Testis (tissue), 3 donors: Measurements from ENCODE around the gene USP1. TPM values are rescaled to one million over a fixed set of nuclear protein-coding genes. Genes with fewer than 3 reads are reported as not detected.

Experiments used
- DNase-seq: peaks from one replicate; pipeline ENCODE4 v3.0.0-alpha.2; 2019
- H3K27ac ChIP-seq, 2 donors: fragments of 200-600 bp; sonication (generic); one replicate each; pipeline ENCODE4 v1.5.1; 2019
- H3K27me3 ChIP-seq: fragments of 200-600 bp; sonication (generic); one replicate; pipeline ENCODE4 v1.5.1; 2019
- H3K36me3 ChIP-seq: fragments of 200-600 bp; sonication (generic); one replicate; pipeline ENCODE4 v1.5.1; 2017; ENCODE audit warnings: low read depth; ENCODE audit errors: missing control alignments
- H3K4me1 ChIP-seq: fragments of 200-600 bp; sonication (generic); one replicate; pipeline ENCODE4 v1.5.1; 2019
- H3K4me3 ChIP-seq, 2 donors: fragments of 200-600 bp; sonication (generic); one replicate each; pipeline ENCODE4 v1.5.1; 2017 to 2019
- H3K9me3 ChIP-seq: fragments of 200-600 bp; sonication (generic); one replicate; pipeline ENCODE4 v1.5.1; 2017
- CTCF ChIP-seq, 3 experiments: fragments of 450-650 bp in 2 of 3; fragments of 200-600 bp in 1 of 3; sonication (generic) in 1 of 3; IDR thresholded peaks; one replicate each; pipeline ENCODE4 v1.5.1; 2016 to 2019; ENCODE audit warnings: antibody characterized with exemption in 3 of 3, mild to moderate bottlenecking in 2 of 3, moderate library complexity in 1 of 3
- POLR2A ChIP-seq: fragments of 450-650 bp; IDR thresholded peaks from one replicate; pipeline ENCODE4 v1.6.1; 2017; ENCODE audit warnings: antibody characterized with exemption, mild to moderate bottlenecking, moderate library complexity
- WGBS, 2 donors: methylation state at CpG; one replicate each; pipeline ENCODE4 v1.1.5; 2018; 5-methylcytosine and 5-hydroxymethylcytosine counted together
- intact Hi-C: fragments of 100-400 bp; cut with DNase I; formaldehyde crosslinking; loops from one replicate; pipeline ENCODE4 v1.15.1; 2023; ENCODE audit warnings: low total_unique reads
- polyA plus RNA-seq: library from polyadenylated mRNA; stranded (reverse); fragments of 350-450 nt; fragmentation: Illumina TruSeq; extraction: RNeasy Lipid Tissue Mini Kit (QIAGEN cat#74804); gene quantifications from one replicate; pipeline ENCODE4 v1.2.3, GENCODE V29; 2014; ENCODE audit warnings: low read depth, low replicate concordance; ENCODE audit not compliant: insufficient read depth
- total RNA-seq, 2 donors: library from RNA; depleted of rRNA; stranded (reverse); fragments of >200 nt; gene quantifications; one replicate each; pipeline ENCODE4 v1.2.3, GENCODE V29; 2016

The USP1 gene
- total and polyA plus RNA-seq, 3 donors from 2014 or later: 43.5 to 58.1 (median 49.1) TPM

GRCh38 chr1:62452951-62453350 is 16.1 kb downstream of the USP1 start:
- Histone ChIP-seq H3K36me3 (no peaks in the 10 kb centered on the region), H3K27me3 (no peaks in the 10 kb centered on the region), H3K9me3 (no peaks in the 10 kb centered on the region), H3K4me1 (no peaks in the 10 kb centered on the region), H3K4me3 (no peak overlapping the region), H3K27ac (no peak overlapping the region)
- no peak for TF ChIP-seq CTCF (IDR thresholded peaks at IDR 0.05)
- no peak for TF ChIP-seq POLR2A
- 58 to 65% methylated on average over 1 of the region's 1 CpG for WGBS, 2 donors
- intact Hi-C loops: no loop called here
- no peak for DNase-seq

GRCh38 chr1:62457955-62458354 is 21.1 kb downstream of the USP1 start:
- WGBS, 2 donors: 49 to 72% methylated on average over 6 to 7 of the region's 7 CpGs
- Histone ChIP-seq H3K9me3 (no peaks in the 10 kb centered on the region), H3K27ac (no peak overlapping the region), H3K27me3 (no peaks in the 10 kb centered on the region), H3K4me3 (no peak overlapping the region), H3K36me3 (no peaks in the 10 kb centered on the region), H3K4me1 (no peaks in the 10 kb centered on the region)
- intact Hi-C loops: no loop called here
- no peak for DNase-seq
- TF ChIP-seq POLR2A (no peak), CTCF (IDR thresholded peaks at IDR 0.05) (no peak)

GRCh38 chr1:62462370-62462769 is 25.5 kb downstream of the USP1 start:
- WGBS, 2 donors: 94 to 97% methylated on average over 3 of the region's 3 CpGs
- Histone ChIP-seq H3K36me3 (no peaks in the 10 kb centered on the region), H3K4me3 (no peak overlapping the region), H3K27me3 (no peaks in the 10 kb centered on the region), H3K4me1 (no peaks in the 10 kb centered on the region), H3K9me3 (no peaks in the 10 kb centered on the region), H3K27ac (no peak overlapping the region)
- TF ChIP-seq CTCF (IDR thresholded peaks at IDR 0.05) (no peak), POLR2A (no peak)
- DNase-seq: no peak
- intact Hi-C loops: no loop called here

DNA sequence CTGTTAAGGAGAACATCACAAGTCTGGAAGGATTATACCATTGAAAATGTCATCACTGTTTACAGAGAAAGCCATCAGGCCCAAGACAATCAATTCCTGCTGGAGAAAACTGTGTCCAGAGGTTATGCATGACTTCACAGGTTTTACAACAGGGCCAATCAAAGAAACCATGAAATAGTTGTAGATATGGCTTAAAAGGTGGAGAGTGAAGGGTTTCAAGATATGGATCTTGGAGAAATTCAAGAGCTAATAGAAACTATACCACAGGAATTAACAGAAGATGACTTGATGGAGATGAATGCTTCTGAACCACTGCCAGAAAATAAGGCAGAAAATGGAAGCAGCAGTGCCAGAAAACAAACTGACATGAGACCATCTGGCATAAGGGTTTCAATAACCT is 30.2 kb downstream of the USP1 start:
- Histone ChIP-seq H3K9me3 (no peaks in the 10 kb centered on the region), H3K27me3 (no peaks in the 10 kb centered on the region), H3K27ac (no peak overlapping the region), H3K4me1 (no peaks in the 10 kb centered on the region), H3K36me3 (no peaks in the 10 kb centered on the region), H3K4me3 (no peak overlapping the region)
- DNase-seq: no peak
- TF ChIP-seq POLR2A (no peak), CTCF (IDR thresholded peaks at IDR 0.05) (no peak)
- intact Hi-C loops: no loop called here

- WGBS, 2 donors: 83 to 85% methylated on average over 3 of the region's 3 CpGs
- DNase-seq: no peak
- H3K36me3 ChIP-seq: no peaks in the 10 kb centered on the region
- H3K27me3 ChIP-seq: no peaks in the 10 kb centered on the region
- TF ChIP-seq CTCF (IDR thresholded peaks at IDR 0.05) (no peak), POLR2A (no peak)
- intact Hi-C loops: no loop called here
- H3K4me3 ChIP-seq: no peak overlapping the region
- H3K9me3 ChIP-seq: no peaks in the 10 kb centered on the region
- H3K4me1 ChIP-seq: no peaks in the 10 kb centered on the region
- no peak overlapping the region for H3K27ac ChIP-seq
Observed at GRCh38 chr1:62476525-62477219, 39.8 kb downstream of the USP1 start.
